Neural cell (in vitro differentiated cells): ENCODE data around the gene FAM193B.

Experiments
- EZH2 ChIP-seq: fragments of 200-600, 300-800 bp; shearing (Covaris generic), sonication (generic); IDR thresholded peaks from 2 replicates; pipeline ENCODE4 v1.6.1; 2014; ENCODE audit warnings: antibody characterized with exemption, low read length, borderline replicate concordance, mild to moderate bottlenecking; ENCODE audit not compliant: insufficient read depth, poor library complexity, severe bottlenecking
- TAF1 ChIP-seq: IDR thresholded peaks from 2 replicates; pipeline ENCODE4 v1.6.1; 2012; ENCODE audit warnings: low read depth
- TF ChIP-seq, protein P1 (sequence below): fragments of 450-650 bp; IDR thresholded peaks from 2 replicates; pipeline ENCODE4 v1.5.1; 2014; ENCODE audit warnings: antibody characterized with exemption, mild to moderate bottlenecking, moderate library complexity; ENCODE audit not compliant: poor library complexity, severe bottlenecking

DNA sequence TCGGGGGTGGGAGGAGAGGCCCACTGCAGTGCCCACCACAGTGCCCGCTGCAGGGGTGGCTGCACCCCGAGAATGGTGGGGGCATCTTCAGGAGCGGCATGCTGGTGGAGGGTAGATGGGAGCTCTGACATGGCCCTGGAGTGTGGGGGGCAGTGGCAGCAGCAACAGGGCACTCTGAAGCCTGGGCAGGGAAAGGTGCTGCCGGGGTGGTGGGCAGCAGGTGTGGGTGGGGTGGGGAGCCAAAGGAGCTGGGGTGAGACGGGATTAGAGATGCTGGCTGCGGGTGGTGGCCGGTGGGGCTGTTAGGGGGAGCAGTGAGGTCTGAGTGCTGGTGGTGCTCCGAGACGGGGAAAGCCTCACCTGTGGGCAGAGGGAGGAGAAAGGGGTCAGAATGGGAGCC, 18.0 kb downstream of the FAM193B start:
- TF ChIP-seq EZH2 (no peak), TAF1 (no peak)
- TF ChIP-seq, protein P1, sequence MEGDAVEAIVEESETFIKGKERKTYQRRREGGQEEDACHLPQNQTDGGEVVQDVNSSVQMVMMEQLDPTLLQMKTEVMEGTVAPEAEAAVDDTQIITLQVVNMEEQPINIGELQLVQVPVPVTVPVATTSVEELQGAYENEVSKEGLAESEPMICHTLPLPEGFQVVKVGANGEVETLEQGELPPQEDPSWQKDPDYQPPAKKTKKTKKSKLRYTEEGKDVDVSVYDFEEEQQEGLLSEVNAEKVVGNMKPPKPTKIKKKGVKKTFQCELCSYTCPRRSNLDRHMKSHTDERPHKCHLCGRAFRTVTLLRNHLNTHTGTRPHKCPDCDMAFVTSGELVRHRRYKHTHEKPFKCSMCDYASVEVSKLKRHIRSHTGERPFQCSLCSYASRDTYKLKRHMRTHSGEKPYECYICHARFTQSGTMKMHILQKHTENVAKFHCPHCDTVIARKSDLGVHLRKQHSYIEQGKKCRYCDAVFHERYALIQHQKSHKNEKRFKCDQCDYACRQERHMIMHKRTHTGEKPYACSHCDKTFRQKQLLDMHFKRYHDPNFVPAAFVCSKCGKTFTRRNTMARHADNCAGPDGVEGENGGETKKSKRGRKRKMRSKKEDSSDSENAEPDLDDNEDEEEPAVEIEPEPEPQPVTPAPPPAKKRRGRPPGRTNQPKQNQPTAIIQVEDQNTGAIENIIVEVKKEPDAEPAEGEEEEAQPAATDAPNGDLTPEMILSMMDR = no peak
